Kidney tubule cell (primary cell): ENCODE results near the gene GPR50.

Experiments
- DNase-seq: peaks from one replicate; pipeline ENCODE4 v3.0.0-alpha.2; 2018; ENCODE audit warnings: low spot score

GPR50 gene

GRCh38 chrX:151227627-151228026, 51.2 kb downstream of the GPR50 start:
- DNase-seq = no peak

- no peak for DNase-seq
Measured at GRCh38 chrX:151228935-151229334, 52.6 kb downstream of the GPR50 start.
